ENCODE data around the gene PNPLA7.

The PNPLA7 gene

DNA sequence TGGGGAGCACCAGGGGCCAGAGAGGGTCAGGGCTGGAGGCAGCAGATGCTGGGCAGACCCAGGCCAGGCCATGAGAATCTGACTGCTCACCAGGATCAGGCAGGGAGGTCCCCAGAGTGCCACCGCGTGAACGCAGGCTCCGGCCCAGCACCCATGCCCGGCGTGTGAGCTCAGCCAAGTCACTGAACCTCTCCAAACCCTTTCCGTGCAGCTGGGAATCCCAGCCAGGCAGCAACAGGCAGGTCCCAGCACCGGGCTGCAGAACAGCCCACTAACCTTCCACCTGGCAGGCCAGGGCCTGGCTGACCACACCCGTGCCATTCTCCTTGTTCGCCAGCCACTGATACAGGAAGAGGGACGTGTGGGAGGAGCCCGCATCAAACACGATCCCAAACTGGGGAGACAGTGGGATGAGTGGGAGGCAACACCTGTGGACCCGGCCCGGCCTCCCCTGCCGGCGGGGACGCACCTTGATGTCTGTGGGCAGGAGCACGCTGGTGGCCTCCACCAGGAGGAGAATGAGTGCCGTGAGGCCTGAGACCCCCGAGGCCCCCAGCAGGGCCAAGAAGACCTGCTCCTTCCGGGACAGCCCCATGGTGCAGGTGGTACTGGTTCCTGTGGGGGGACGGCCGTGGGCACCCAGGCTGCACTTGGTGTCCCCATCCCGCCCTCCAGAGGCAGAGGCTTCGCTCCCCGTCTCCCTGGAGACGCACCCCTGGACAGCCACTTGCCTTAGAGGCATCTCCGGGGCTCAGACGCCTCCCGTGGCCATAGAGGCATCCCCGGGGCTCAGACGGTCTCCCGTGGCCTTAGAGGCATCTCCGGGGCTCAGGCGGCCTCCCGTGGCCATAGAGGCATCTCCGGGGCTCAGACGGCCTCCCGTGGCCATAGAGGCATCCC, 112.3 kb downstream of the PNPLA7 start:
- in situ Hi-C loops (cut with MboI; ENCODE audit: low sequenced_read_pairs): no loop called here

DNA sequence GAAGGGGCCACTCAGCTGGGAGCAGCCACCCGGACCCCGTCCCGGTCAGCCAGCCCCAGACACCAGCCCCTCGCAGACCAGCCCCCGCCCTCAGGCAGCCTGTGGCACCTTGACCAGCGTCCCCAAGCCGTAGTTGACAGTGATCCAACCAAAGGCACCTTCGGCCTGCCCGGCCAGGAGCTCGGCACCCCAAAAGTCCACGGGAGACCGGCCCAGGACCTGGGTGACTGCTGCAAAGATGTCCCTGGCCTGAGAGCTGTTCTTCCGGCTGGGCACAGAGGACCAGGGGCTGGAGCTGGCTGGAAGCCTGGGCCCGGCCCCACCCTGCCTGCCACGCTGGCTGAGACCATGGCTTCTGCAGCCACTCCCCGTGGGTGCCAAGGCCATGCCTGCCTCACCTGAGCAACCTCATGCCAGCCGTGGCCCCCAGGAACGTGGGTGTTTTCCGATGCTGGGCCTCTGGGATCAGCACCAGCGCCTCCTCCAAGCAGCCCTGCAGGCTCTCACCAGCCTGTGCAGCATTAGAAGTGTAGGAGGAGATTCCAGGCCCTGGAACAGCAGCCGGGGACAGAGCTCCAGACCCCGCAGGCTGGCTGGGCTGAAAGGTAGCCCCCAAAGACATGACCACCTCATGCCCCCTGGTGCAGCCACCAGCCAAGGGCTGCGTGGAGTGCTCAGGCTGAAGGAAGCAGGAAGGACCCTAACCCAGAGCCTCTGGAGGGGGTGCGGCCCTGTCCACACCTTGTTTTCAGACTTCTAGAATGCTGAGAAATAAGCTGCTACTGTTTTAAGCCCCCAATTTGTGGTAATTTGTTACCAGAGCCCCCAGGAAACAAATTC, 113.2 kb downstream of the PNPLA7 start:
- in situ Hi-C loops (cut with MboI; ENCODE audit: low sequenced_read_pairs): no loop called here

DNA sequence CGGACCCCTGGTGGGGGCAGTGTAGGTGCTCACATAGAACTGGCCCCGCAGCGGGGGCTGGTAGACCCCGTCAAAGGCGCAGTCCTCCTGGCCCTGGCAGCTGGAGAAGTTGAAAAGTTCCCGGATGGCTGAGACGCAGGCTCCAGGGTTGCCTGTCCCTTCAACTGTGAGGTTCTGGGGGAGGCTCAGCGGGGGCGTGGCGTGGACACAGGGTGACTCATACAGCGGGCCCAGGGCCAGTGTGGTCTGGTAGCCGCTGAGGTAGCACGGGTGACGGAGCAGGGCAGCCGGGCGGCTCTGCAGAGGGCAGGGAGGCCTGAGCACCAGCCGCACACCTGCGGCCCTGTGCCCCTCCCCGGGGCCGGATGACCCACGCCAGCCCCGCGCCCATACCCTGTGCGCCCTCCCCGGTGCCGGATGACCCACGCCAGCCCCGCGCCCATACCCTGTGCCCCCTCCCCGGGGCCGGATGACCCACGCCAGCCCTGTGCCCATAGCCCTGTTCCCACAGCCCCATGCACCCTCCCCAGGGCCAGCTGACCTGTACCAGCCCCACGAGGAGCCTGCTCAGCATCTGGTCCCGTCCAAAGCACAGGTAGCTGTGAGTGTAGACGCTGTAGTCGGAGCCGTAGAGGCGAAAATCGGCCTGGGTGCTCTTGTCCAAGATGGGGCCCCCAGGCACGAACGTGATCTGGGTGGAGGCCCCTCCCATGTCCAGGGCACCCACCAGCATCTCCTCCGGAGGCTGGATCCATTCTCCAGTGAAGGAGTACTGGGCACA, 114.0 kb downstream of the PNPLA7 start:
- in situ Hi-C loops (cut with MboI; ENCODE audit: low sequenced_read_pairs): no loop called here

DNA sequence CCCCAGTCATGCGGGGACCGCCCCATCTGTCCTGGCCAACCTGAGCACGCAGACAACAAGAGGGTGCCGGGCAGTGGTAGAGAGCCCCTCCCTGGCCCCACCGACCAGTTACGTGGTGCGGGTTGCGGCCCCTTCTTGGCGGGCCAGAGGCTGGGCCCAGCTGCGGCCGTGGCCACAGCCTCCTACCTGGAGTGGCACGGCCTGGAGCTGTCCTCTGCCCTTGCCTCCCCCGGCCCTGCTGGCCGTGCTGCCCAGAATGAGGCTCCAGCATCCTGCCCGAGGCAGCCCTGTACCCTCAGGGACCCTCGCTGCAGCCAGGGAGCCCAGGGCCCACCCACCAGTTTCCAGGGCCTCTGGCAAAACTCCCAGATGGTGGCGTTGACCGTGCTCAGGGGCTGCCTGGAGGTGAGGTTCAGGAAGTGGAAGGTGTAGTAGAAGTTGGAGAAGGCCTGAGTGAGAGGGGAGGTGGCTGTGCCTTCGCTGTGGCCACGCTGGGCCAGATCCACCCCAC, 114.8 kb downstream of the PNPLA7 start:
- in situ Hi-C loops (cut with MboI; ENCODE audit: low sequenced_read_pairs): no loop called here

DNA sequence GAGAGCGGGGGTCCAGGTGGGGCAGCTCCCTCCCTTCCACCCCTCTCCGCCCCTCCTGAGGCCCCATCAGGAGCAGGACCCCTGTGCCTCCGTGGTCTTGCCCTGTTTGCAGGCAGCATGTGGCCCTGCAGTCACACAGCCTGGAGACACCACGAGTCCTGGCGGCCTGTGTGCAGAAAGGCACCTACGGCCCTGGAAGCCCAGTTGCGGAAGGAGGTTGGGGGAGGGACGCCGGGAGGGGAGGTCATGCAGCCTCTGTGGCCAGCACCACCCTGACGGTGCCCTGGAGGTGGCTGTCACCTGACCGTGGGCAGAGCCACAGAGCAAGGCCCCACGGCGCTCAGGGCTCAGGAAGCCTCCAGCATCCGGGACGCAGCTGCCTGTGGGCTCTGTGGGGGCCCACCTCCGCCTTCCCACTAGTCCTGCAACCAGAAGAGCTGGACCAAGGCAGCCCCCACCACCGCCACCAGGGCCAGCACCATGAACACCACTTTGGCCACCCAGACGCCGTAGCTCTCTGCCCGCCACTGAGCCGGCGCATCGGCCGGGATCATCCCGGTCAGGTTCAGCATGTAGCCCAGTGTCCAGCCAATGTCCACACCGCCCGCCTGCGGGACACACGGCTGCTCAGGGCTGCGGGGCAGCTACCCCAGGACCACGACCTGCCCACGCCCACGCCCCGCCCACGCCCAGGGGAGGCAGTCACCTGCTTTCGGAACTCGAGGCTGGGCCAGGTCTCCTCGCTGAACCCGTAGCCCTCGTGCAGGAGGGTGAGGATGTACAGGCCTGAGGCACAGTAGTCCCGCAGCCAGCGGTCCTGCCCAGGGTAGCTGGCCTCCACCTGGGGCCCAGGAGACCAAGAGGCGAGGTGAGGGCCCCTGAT, 115.5 kb downstream of the PNPLA7 start:
- in situ Hi-C loops (cut with MboI; ENCODE audit: low sequenced_read_pairs): no loop called here

DNA sequence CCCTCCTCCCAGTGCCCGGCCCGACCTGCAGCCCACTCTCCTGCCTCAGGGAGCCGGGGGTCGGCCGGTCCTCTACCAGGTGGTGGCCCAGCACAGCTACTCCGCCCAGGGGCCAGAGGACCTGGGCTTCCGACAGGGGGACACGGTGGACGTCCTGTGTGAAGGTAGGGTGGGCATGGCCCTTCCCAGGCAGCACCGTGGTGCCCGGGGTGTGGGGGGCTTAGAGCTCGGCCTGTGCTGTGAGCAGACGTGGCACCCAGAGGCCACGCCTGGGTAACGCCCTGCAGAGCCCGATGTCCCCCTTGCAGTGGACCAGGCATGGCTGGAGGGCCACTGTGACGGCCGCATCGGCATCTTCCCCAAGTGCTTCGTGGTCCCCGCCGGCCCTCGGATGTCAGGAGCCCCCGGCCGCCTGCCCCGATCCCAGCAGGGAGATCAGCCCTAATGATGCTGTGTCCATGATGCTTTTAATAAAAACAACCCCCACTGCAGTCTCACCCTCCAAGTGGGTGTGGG, 116.2 kb downstream of the PNPLA7 start:
- in situ Hi-C loops (cut with MboI; ENCODE audit: low sequenced_read_pairs): no loop called here

DNA sequence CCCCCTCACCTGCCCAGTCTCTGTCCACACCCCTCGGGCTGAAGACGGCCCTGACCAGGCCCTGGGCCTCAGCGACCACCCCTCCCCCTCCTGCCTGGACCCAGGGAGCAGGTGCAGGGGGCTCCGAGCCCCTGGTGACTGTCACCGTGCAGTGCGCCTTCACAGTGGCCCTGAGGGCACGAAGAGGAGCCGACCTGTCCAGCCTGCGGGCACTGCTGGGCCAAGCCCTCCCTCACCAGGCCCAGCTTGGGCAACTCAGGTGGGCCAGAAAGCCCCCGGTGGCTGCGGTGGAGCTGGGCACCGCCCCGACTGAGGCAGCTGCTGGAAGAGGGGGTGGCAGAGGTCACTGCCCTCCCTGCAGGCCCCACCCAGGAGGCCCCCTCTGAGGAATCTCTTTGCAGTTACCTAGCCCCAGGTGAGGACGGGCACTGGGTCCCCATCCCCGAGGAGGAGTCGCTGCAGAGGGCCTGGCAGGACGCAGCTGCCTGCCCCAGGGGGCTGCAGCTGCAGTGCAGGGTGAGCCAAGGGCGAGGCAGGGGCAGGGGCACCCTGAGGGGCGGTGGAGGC, 116.8 kb downstream of the PNPLA7 start:
- in situ Hi-C loops (cut with MboI; ENCODE audit: low sequenced_read_pairs): no loop called here

DNA sequence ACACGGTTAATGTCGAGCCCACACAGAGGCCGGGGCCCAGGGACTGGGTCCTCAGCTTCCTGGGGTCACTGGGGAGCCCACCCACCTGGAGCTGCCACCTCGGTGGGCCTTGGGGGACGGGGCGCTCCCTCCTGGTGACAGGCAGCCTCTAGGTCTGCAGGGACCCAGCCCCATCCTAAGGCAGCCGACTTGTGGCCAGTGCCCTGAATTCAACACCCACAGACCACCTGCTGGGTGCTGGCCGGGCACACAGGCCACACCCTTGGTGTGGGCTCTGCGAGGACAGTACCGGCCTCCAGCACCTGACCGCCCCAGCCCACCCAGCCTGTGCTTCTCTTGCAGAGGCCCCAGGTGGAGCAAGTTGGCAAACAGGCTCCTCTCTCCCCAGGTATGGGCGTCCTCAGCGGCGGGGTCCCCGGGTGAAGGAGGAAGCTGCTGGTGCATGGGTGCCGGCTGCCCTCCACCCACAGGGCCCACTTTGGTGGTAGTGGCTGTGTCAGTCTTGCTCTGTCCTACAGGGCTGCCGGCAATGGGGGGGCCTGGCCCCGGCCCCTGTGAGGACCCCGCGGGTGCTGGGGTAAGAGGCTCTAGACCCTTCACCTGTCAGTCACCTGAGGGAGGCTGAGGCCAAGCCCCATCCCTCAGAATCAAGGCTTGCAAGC, 117.4 kb downstream of the PNPLA7 start:
- in situ Hi-C loops (cut with MboI; ENCODE audit: low sequenced_read_pairs): no loop called here

DNA sequence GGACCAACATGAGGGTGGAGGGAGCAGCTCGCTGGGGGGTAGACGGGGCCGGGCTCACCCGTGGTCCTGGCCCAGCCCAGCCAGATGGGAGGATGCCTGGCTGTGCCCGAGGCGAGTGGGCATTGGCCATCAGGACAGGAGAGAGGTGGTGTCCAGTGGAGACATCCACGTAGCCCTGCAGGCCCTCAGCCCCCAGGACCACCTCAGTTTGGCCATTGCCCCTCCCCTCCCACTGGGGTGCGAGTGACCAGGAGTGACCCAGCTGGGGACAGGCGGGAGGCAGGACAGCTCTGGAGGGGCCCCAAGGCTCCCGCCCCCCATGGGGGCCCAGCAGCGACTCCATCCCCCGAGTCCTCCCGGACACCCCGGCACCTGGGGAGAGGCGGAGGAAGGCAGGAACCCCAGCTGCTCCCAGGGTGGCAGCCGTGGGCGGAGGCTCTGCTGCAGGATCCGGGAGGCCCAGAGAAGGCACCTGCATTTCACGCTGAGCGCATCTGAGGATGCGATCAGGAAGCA, 118.7 kb downstream of the PNPLA7 start:
- in situ Hi-C loops (cut with MboI; ENCODE audit: low sequenced_read_pairs): no loop called here

DNA sequence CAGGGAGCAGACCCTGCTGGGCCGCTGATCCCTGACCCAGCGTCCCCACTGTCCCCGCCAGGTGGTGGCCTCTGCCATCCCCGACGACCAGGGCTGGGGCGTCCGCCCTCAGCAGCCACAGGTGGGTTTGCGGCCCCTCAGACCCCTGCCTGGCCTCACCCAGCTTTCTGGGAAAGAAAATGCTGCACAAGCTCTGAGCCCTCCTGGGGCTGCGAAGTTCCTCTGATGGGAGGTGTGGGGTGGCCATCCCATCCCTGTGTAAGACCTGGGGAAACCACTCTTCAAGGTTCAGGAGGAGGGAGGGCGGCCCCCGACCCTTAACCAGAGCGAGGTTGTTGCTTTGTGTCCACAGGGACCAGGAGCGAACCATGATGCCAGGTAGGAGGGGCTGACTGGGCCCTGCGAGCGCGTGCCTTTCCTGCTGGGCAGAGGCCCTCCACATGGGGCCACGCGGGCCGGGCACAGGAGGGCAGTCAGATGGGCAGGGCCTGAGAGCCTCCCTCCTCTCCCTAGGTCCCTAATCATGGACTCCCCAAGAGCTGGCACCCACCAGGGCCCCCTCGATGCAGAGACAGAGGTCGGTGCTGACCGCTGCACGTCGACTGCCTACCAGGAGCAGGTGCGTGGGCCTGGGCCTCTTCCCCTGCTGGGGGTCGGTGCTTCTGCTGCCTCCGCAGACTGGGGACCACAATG, 119.3 kb downstream of the PNPLA7 start:
- in situ Hi-C loops (cut with MboI; ENCODE audit: low sequenced_read_pairs): no loop called here

DNA sequence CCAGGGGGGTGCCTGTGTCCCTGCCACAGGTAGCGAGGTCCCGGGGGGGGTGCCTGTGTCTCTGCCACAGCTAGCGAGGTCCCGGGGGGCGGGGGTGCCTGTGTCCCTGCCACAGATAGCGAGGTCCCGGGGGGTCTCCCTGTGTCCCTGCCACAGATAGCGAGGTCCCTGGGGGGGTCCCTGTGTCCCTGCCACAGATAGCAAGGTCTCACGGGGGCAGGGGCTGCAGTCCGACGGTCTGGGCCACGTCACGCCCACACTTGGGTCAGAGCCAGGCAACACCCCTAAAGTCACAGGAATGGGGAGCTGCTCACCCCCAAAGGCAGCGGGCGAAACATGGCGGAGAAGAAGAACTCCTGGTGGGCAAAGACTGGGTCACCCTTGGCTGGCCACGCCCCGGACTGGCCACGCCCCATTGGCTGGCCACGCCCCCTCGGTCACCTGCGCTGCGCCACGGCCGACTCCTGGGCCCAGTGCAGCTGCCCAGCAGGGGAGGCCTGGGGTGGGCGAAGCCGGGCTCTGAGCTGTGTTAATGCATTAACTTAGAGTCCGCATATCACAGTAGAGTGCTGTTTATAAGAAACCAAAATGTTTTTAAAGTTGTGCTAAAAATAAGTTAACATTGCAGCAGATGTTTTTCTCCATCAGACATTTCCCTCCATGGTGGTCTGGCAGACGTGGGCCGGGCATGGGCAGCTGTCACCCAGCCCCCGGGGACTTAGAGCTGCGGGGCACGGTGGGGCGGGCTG, 120.1 kb downstream of the PNPLA7 start:
- in situ Hi-C loops (cut with MboI; ENCODE audit: low sequenced_read_pairs): no loop called here

DNA sequence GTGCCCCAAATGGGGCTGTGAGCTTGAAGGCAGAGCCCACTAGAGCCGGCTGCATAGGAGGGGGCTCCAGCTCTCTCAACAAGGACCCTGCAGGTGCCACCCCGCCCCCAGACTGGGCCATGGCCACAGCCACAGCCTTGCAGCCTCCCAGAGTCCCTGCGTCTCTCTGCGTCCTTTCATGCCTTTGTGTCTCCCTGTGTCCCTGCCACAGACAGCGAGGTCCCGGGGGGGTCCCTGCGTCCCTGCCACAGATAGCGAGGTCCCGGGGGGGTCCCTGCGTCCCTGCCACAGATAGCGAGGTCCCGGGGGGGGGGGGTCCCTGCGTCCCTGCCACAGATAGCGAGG, 120.7 kb downstream of the PNPLA7 start:
- in situ Hi-C loops (cut with MboI; ENCODE audit: low sequenced_read_pairs): no loop called here

DNA sequence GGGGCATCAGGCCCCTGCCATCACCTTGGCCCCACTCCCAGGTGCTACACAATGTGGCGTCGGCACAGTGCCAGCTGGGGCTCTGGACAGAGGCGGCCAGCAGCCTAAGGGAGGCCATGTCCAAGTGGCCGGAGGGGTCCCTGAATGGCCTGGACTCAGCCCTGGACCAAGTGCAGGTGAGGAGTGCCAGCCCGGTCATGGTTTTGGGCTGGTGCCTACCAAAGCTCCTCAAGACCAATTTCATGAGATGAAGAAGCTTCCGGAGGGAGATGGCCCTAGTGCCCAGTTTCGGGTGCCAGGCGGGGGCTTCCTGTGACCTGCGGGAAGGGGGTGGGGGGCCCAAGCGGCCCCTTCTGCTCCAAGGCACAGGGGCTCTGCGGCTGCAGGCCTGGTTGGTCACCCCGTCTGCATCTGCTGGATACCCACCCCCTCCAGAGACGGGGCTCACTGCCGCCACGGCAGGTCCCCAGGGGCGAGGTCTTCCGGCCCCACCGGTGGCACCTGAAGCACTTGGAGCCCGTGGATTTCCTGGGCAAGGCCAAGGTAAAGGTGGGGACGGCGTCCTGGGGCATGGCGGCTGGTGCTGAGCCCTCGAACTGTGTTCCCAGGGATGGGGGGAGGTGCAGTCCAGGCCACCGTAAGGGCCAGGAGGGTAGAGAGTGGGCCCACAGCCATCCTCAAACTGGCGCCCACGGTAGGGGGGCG, 121.2 kb downstream of the PNPLA7 start:
- in situ Hi-C loops (cut with MboI; ENCODE audit: low sequenced_read_pairs): no loop called here

DNA sequence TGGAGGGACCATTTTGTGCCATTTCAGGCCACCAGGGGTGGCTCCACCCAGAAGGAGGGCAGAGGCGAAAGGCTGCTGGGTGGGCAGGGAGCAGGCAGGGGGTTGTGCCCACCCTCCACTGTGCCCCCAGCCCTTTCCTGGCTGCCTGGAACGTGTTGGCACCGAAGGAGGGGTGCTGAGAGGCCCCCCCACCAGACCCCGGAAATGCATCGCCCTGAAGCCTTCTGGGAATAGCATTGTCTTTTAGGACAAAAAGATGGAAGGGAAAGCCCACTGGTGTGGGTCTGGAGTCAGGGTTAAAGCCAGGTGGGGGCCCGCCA, 121.9 kb downstream of the PNPLA7 start:
- in situ Hi-C loops (cut with MboI; ENCODE audit: low sequenced_read_pairs): no loop called here

DNA sequence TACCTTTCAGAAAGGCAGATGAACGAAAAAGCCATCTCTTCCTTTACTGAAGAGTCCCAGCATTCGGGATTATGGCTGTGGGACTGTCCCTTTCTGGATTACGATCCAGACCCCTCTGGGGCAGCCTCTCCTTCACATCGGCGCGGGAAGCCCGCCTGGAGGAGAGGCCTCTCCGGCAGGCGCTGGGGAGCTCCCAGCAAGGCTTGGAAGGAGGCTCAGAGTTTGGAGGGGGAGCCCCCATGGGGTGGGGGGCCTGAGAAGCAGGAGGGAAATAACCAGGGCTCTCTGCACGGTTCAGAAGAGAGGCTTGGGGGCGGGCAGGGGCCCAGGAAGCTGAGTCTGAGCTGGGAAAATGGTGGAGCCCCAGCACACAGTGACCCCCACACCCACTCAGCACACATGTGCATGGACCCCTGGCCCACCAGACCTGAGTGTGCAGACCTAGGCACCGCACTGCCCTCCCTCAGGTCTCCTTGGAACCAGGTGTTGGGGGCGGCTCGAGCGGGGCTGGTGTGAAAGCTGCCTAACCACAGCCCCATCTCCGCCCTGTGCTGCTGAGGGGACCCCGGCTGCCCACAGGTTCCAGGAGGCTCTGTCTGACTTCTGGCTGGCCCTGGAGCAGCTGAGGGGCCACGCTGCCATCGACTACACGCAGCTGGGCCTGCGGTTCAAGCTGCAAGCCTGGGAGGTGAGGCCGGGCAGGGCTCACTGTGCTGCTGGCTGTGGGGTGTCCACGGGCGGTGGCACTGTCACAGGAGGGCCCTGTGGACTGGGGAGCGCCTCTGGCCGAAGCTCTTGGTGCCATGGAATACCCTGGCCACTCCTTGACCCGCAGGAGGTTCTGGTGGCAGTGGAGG, 122.5 kb downstream of the PNPLA7 start:
- in situ Hi-C loops (cut with MboI; ENCODE audit: low sequenced_read_pairs): no loop called here

DNA sequence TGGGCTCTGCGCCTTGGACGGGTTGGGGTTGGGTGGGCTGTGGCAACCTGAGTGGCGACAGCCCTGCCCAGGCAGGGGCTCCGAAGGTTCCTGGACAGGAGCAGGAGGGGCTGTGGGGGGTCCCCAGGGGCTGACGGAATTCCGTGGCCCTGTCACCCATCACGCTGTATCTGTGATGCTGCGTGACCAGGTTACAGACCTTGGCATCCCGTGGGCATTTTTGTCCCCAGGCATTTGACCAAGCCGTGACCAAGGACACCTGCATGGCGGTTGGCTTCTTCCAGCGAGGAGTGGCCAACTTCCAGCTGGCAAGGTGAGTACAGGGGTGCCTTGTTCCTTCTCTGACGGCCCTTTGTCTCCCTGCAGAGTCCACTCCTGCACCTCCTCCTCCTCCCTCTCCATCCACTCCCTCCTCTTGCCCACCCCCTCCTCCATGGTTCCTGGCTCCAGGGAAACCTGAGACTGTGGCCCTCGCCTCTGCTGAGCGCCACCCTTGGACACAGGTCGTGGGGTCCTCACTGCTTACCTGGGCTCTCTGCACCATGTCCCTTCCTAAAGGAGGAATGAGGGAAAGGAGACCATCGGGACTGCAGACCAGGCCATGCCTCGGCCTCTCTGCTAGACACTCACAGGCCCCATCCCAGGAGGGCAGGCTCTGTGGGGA, 124.1 kb downstream of the PNPLA7 start:
- in situ Hi-C loops (cut with MboI; ENCODE audit: low sequenced_read_pairs): no loop called here
